ENCODE measurements around the gene PLG.

PLG gene

GRCh38 chr6:160798625-160799024, 96.6 kb downstream of the PLG start:
- no peaks in the 10 kb centered on the region for H3K36me3 ChIP-seq (ENCODE audit: control insufficient read depth in 2 of 2, insufficient read depth in 1 of 2, low read length in 2 of 2)
- CTCF ChIA-PET: interaction anchor here (1.2 kb wide), 1 partner anchor 575 kb away, joined by 4 read pairs; no protein-coding TSS in a partner anchor
- H3K27ac ChIP-seq (ENCODE audit: extremely low read depth, low read depth, low read length): no peak overlapping the region
- TF ChIP-seq ZNF707 (tag by site-specific recombination; IDR thresholded peaks at IDR 0.05) (no peak), ZNF785 (tag by site-specific recombination; IDR thresholded peaks at IDR 0.05) (no peak), ZNF530 (tag by site-specific recombination; IDR thresholded peaks at IDR 0.05; ENCODE audit: low read depth) (no peak), ZNF26 (tag by site-specific recombination; IDR thresholded peaks at IDR 0.05) (peak; percentile 53; the same call in 1 of the 2 replicates), ZBTB1 (tag by site-specific recombination; IDR thresholded peaks at IDR 0.05) (no peak), ZNF394 (tag by site-specific recombination; IDR thresholded peaks at IDR 0.05; ENCODE audit: borderline replicate concordance) (no peak), SETDB1 (IDR thresholded peaks at IDR 0.05; ENCODE audit: insufficient read length, low read length) (peak; percentile 99), ZSCAN4 (tag by site-specific recombination; IDR thresholded peaks at IDR 0.05) (no peak), ZNF837 (tag by site-specific recombination; IDR thresholded peaks at IDR 0.05) (no peak), ZNF549 (tag by site-specific recombination; IDR thresholded peaks at IDR 0.05) (peak; percentile 52; the same call in 1 of the 2 replicates), GLI2 (tag by site-specific recombination; IDR thresholded peaks at IDR 0.05; ENCODE audit: borderline replicate concordance, low read depth) (no peak), ZNF561 (tag by site-specific recombination; IDR thresholded peaks at IDR 0.05; ENCODE audit: borderline replicate concordance) (no peak), ZNF670 (tag by site-specific recombination; IDR thresholded peaks at IDR 0.05; ENCODE audit: low read depth) (no peak), ZNF514 (tag by site-specific recombination; IDR thresholded peaks at IDR 0.05) (no peak)
- POLR2A ChIA-PET: no interaction called here
- H3K4me3 ChIP-seq (ENCODE audit: low read depth, low read length): no peak overlapping the region
- H3K4me1 ChIP-seq (ENCODE audit: control insufficient read depth, insufficient read depth, low read length): no peaks in the 10 kb centered on the region
- H3K9me3 ChIP-seq (ENCODE audit: control insufficient read depth, insufficient read depth, low read depth, low read length): no peaks in the 10 kb centered on the region

- no peaks in the 10 kb centered on the region for H3K36me3 ChIP-seq (ENCODE audit: control insufficient read depth in 2 of 2, insufficient read depth in 1 of 2, low read length in 2 of 2)
- H3K4me3 ChIP-seq (ENCODE audit: low read depth, low read length): no peak overlapping the region
- no peaks in the 10 kb centered on the region for H3K9me3 ChIP-seq (ENCODE audit: control insufficient read depth, insufficient read depth, low read depth, low read length)
- ChIA-PET CTCF (interaction anchor here (1.2 kb wide), 2 partner anchors 33 to 574 kb away, joined by 4 to 12 read pairs; no protein-coding TSS in a partner anchor), POLR2A (no interaction called here)
- no peak overlapping the region for H3K27ac ChIP-seq (ENCODE audit: extremely low read depth, low read depth, low read length)
- no peaks in the 10 kb centered on the region for H3K4me1 ChIP-seq (ENCODE audit: control insufficient read depth, insufficient read depth, low read length)
- TF ChIP-seq ZNF596 (tag by site-specific recombination; IDR thresholded peaks at IDR 0.05) (no peak), ZNF626 (tag by site-specific recombination; IDR thresholded peaks at IDR 0.05) (no peak), ZNF10 (tag by site-specific recombination; IDR thresholded peaks at IDR 0.05) (no peak), SALL2 (tag by site-specific recombination; IDR thresholded peaks at IDR 0.05; ENCODE audit: borderline replicate concordance) (no peak), ZNF169 (tag by site-specific recombination; IDR thresholded peaks at IDR 0.05) (no peak), ZNF677 (tag by site-specific recombination; IDR thresholded peaks at IDR 0.05) (no peak), ZNF350 (tag by site-specific recombination; IDR thresholded peaks at IDR 0.05) (no peak), ZNF239 (tag by site-specific recombination; IDR thresholded peaks at IDR 0.05) (no peak), GLI2 (tag by site-specific recombination; IDR thresholded peaks at IDR 0.05; ENCODE audit: borderline replicate concordance, low read depth) (no peak), ZNF248 (tag by site-specific recombination; IDR thresholded peaks at IDR 0.05) (no peak), ZNF548 (tag by site-specific recombination; IDR thresholded peaks at IDR 0.05) (no peak), RBAK (tag by site-specific recombination; IDR thresholded peaks at IDR 0.05) (no peak)
- TF ChIP-seq, protein P1, sequence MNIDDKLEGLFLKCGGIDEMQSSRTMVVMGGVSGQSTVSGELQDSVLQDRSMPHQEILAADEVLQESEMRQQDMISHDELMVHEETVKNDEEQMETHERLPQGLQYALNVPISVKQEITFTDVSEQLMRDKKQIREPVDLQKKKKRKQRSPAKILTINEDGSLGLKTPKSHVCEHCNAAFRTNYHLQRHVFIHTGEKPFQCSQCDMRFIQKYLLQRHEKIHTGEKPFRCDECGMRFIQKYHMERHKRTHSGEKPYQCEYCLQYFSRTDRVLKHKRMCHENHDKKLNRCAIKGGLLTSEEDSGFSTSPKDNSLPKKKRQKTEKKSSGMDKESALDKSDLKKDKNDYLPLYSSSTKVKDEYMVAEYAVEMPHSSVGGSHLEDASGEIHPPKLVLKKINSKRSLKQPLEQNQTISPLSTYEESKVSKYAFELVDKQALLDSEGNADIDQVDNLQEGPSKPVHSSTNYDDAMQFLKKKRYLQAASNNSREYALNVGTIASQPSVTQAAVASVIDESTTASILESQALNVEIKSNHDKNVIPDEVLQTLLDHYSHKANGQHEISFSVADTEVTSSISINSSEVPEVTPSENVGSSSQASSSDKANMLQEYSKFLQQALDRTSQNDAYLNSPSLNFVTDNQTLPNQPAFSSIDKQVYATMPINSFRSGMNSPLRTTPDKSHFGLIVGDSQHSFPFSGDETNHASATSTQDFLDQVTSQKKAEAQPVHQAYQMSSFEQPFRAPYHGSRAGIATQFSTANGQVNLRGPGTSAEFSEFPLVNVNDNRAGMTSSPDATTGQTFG (tag by site-specific recombination; IDR thresholded peaks at IDR 0.05; ENCODE audit: borderline replicate concordance): no peak
- TF ChIP-seq, protein P2, sequence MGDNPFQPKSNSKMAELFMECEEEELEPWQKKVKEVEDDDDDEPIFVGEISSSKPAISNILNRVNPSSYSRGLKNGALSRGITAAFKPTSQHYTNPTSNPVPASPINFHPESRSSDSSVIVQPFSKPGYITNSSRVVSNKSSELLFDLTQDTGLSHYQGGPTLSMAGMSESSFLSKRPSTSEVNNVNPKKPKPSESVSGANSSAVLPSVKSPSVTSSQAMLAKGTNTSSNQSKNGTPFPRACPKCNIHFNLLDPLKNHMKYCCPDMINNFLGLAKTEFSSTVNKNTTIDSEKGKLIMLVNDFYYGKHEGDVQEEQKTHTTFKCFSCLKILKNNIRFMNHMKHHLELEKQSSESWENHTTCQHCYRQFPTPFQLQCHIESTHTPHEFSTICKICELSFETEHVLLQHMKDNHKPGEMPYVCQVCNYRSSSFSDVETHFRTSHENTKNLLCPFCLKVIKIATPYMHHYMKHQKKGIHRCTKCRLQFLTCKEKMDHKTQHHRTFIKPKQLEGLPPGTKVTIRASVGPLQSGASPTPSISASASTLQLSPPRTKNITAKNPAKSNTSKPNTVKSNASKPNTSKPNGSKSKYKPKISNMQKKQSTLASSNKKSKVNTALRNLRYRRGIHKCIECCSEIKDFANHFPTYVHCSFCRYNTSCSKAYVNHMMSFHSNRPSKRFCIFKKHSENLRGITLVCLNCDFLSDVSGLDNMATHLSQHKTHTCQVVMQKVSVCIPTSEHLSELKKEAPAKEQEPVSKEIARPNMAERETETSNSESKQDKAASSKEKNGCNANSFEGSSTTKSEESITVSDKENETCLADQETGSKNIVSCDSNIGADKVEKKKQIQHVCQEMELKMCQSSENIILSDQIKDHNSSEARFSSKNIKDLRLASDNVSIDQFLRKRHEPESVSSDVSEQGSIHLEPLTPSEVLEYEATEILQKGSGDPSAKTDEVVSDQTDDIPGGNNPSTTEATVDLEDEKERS (tag by site-specific recombination; IDR thresholded peaks at IDR 0.05): no peak
Observed at GRCh38 chr6:160799801-160800506, 97.9 kb downstream of the PLG start.
